ENCODE data around the gene LTA4H.
"Not testable (repeated sequence)": the region's sequence is repeated elsewhere in the genome, so short reads cannot be mapped to it uniquely, and the experiment has no call there.

Gene LTA4H

DNA sequence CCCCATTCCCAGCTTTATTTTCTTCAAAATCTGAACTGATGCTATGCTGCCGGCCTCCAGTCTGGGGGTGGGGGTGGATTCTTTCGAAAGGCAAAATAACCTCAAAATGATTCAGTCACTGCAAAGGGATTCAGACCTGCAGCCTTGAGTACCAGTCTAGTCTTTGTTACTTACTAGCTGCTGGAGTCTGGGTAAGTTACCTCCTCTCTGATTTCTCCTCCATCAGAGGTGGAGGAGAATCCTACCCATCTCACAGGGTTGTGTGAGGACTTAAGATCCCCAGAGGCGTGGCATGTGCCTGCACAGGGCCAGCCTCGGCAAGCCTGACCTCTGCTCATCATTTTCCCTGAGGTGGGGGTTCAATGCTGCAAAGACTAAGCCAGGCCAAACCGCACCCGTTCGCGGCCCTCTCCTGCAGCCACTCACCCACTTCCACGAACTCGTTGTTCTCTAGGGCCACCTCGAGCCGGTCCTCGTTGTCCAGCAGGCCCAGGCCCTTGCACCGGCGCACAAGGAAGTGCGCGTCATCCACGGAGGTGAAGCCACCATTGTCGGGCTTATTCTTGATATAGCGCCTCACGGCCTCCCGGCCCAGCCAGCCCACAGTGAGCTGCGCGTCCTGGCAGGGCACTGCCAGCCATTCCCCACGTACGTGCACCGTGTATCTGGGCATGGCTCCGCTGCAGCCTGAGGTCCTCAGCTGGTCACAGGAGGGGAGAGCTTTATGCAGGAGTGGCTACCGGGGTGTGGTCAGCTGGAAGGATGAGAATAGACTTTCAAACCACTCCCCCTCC is 40.0 kb downstream of the LTA4H start:
- in situ Hi-C loops (cut with HindIII; ENCODE audit: low sequenced_read_pairs), result no loop called here

DNA sequence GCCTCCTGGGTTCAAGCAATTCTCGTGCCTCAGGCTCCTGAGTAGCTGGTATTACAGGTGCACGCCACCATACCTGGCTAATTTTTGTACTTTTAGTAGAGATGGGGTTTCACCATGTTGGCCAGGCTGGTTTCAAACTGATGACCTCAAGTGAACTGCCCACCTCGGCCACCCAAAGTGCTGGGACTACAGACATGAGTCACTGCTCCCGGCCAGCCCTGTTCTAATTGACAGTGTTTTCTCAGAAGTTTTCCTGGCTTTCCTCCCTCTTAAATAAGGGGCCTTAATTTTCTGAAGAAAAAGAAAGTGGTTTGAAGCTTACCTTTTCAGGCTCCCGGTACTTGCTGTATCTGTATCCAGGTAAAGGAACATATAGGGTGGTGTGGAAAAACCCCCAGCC is 40.9 kb downstream of the LTA4H start:
- in situ Hi-C loops (cut with HindIII; ENCODE audit: low sequenced_read_pairs), result no loop called here

DNA sequence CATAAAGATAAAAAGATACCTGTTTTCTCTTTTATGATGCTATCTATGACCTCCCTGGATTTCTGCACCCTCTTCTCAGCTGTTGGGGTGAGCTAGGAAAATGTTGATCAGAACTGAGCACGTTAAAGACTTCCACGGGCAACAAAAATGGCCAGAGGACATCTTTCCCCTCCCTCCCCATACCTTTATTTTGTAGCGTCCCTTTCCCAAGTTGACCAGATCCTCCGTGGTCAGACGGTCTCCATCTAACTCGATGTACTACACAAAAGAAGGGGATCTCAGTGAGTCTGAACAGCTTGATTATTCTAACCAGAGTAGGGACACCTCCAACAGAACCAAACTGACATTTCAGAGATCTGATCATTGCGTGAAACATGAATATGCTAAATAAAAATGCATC is 41.5 kb downstream of the LTA4H start:
- in situ Hi-C loops (cut with HindIII; ENCODE audit: low sequenced_read_pairs), result no loop called here

DNA sequence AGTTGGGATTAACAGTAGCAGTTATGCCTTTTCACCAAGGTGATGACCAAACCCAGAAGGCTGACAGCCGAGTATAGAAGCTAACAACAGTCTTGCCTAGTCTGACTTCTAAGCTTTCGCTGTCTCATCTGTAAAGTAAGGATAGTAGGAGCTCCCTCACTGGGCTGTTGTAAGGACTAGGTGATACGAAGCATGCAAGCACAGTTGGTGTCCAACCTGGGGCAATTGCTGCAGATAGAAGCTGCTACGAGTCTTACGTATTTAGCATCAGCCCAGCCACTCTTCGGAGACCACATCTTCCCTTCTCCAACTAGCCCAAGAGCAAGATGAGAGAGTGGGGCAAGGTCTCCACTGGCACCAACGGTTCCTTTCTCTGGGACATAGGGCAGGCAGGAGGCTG is 45.3 kb downstream of the LTA4H start:
- in situ Hi-C loops (cut with HindIII; ENCODE audit: low sequenced_read_pairs), result no loop called here

DNA sequence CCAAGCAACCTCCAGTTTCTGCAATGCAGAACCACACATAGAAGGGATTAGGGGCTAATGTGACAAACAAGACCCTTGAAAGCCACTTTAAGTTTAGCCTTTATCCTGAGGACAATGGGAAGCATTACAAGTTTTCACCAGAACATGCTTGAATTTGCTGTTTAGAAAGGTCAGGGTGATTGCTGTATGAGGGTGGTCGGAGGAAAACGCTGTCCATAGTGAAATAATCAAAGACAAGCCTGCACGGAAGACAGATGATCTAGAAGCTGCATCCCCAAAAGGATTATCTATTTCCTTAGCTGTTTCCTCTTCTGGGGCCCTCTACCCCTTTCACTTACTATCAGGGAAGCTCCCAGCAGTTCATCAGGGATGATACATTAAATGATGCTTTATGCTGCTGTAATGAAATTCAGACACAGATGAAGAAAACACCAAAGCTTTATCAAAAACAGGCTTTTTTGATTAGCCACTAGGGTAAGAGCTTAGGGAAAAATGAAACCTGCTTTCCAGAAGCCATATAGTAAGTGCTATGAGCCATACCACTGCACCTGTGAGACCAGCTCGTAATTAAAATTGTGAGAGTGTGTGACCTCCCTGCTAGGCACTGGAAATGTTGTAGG is 45.8 kb downstream of the LTA4H start:
- in situ Hi-C loops (cut with HindIII; ENCODE audit: low sequenced_read_pairs), result no loop called here

DNA sequence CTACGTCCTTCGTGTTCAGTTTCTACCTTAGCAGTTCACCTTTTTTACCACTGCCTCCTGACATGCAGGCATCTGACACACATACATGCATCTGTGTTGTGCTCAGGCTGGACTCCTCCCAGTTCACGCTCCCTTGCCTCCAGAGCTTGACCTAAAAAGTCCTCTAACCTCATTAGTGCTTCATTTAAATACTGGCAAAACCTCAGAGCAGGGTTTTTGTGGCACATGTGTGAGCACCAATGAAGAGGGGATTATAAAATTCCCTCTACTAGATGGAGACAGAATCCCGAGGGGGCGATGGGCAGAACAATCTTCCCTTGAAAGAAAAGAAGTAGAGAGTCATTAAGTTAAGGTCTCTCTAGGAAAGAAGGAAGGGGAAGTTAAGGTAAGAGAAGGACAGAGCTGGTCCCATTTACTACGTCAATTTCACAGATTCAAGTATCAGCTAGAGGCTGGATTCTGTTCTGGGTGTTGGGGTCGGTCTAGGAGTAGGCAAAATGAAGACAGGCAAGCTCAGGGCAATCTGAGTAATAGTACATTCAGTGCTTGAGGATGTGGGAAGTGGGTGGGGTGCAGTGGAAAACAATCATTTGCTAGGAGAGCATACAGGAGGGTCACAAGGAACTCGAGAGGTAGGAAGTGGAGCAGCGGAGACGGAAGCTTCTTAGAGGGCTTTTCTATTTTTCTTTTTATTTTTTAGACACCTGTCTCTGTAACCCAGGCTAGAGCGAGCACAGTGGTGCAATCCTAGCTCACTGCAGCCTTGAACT is 46.7 kb downstream of the LTA4H start:
- in situ Hi-C loops (cut with HindIII; ENCODE audit: low sequenced_read_pairs), result no loop called here

DNA sequence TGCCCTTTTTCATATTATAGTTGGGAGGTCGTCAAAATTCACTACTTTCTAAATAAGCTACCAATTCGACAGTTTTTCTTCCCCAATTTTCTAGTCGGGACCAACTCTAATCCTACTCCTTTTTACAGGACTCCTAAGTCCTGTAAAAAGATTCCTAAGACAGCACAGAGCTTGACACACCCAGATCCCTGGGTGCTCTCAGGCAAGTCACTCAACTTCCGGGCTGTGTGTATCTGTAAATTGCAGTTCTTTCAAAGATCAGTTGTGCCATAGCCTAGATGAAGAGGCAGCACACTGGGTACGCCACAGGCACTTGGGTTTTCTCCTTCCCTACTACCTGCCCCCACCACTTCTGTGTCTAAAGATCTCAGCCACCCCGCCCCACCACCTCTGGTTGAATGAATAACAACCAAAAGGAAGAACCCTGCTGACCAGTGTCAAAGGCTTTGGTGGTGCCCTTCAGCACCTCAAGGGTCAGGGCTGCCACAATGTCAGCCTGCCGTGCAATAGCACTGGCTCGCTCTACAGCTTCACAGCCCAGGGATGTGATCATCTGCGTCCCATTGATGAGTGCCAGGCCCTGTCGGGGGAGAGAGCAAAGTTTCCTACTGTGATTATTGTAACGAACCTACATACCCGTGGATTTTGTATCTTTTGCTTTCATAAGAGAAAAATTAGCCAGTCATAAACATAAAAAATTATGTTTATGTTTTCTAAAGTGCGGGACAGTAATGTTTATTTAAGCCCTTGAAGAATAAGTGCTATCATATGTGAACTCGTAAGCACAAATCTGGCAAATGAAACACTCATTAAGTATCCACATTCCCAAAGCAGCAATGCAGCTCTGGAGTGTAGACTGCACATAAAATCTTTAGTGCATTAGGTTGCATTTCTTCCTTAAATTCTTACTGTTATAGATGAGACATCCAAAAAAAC is 48.5 kb downstream of the LTA4H start:
- in situ Hi-C loops (cut with HindIII; ENCODE audit: low sequenced_read_pairs), result no loop called here

DNA sequence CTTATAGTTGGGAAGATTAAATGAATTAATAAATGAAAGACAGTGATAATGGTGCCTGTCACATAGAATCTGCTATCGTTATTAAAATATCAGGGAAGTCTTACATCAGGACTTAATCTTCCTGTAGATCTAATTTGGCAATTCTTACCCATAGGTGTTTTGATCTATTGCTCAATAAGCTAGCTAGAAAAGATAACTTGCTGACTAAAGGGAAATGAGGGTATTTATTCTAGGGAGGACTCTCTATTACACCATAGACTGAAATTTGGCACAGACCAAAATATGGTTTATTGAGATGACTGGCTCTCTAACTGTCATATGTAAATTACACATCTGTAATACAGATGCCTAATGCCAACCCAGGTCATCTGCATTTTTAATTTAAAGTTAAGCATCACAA is 50.7 kb downstream of the LTA4H start:
- in situ Hi-C loops (cut with HindIII; ENCODE audit: low sequenced_read_pairs), result no loop called here

DNA sequence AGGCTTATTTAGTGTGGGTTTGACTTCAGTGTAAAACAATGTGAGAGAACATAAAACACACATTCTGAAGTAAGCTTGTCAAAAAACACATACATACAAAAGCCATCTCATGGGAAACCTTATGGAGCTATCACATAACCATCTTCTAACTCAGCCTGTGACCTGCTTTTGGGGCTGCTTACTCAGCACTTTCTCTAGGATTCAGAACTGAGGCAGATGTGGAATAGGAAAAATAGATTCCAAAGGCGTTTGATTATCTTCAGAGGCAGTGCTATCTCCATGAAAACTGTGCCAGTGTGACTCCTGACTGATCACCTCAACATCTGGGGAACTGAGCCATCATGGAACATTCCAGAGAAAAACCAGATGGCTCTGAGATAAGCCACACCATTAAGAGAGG is 52.8 kb downstream of the LTA4H start:
- in situ Hi-C loops (cut with HindIII; ENCODE audit: low sequenced_read_pairs), result no loop called here

DNA sequence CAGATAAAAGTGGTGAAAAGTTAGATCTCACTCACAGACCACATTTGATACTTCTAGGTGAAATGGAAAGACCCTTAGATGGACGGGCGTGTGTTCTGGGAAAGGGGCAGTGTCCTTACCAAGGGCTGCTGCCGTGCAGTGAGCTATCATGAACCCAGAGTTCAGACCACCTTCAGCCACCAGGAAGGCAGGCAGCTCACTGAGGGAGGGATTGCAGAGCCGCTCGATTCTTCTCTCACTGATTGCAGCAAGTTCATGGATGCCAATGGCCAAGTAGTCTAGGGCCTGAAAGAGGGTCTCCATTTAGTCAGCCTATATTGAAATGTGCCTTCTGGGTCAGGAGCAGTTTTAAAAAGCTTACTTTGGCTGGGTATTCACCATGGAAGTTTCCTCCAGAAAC is 55.0 kb downstream of the LTA4H start:
- in situ Hi-C loops (cut with HindIII; ENCODE audit: low sequenced_read_pairs), result no loop called here

DNA sequence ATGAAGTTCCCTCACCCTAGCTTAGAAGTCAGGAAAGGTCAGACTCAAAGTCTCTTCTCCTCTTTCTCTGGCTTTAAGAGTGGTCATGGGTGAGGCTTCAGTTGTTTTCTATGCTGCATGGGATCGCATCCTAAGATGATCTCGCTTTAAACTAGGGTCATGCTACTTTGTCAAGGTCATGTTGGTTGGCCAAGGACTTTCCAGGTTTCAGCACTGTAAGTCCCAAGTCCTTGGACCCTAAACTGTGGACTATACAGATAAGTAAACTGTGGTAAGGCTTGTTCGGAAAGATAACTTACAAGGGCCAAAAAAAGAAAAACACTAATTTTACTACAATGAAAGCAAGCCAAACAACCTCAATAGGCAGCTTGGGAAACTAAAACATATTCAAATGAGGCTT is 56.6 kb downstream of the LTA4H start:
- in situ Hi-C loops (cut with HindIII; ENCODE audit: low sequenced_read_pairs), result no loop called here

DNA sequence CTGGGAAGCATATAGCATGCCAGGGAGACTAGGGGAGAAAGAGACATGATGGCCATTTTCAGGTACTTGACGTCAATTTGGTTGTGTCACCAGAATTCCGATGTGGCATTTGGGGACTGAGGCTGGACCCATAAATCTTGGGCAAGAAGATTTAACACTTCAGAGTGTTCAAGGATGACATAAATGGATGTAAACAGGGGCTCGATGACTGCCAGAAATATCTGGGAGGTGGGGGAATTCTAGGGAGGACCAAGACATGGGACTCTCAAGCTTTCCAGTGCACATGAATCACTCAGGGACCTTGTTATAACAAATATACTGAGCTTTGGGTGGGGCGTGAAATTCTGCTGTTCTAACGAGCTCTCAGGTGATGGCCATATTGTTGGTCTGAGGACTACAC is 57.0 kb downstream of the LTA4H start:
- in situ Hi-C loops (cut with HindIII; ENCODE audit: low sequenced_read_pairs), result no loop called here

DNA sequence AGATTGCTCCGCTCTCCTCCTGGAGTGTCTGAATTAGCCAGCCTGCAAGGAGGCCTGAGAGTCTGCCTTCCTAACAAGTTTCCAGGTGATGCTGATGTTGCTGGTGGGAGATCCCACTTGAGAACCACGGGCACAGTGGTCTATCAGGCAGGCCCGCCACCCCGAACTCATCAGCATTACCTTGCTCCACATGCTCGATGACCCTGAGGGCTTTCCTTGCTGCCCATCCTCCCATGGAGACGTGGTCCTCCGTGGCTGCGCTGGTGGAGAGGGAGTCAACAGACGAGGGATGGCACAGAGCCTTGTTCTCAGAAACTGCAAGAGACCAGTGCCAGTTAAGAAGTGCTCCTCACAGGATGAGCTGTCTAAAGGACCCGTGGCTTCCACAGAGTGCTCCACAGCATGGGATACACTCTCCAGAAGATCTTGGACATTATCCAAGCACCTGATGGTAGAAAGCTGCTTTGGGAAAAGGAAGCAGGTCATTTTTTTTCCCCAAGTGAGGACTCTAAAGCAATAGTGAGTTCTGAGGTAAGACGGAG is 57.6 kb downstream of the LTA4H start:
- in situ Hi-C loops (cut with HindIII; ENCODE audit: low sequenced_read_pairs), result no loop called here

DNA sequence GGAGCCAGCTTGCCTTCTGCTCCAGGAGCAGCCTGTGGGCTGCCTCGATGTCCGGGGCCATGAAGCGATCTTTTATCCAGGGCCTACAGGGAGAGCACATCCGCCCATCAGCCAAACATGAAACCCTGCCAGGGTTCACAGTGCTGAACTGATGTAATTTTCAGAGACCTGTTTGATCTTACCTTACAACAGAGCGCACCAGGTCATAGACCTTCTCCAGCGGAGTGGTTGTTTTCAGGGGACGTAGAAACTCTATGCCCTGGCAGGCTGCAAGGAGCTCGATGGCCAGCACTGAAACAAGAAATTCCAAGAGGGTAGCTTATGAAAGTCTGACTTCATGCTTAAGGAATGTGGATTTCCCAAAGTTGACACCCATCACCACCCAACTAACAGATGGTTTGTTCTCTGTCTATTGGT is 59.0 kb downstream of the LTA4H start:
- in situ Hi-C loops (cut with HindIII; ENCODE audit: low sequenced_read_pairs), result no loop called here

DNA sequence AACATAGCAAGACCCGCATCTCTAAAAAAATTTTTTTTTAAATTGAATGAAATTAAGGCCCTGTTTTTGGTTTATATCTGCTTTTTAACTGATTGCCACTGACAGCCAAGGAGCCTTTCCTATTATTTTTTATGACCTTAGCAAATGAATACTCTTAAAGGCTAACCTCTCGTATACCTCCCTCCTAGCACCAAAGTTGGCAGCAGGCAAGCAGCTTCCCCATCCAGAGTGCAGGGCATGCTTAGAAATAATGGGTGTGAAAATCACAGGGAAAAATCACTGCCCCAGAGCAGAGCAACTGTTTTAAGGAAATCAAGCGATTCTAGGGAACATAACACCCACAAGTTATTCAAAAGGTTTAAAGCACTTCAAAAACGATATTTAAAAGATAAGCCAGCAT is 59.9 kb downstream of the LTA4H start:
- in situ Hi-C loops (cut with HindIII; ENCODE audit: low sequenced_read_pairs), result no loop called here

DNA sequence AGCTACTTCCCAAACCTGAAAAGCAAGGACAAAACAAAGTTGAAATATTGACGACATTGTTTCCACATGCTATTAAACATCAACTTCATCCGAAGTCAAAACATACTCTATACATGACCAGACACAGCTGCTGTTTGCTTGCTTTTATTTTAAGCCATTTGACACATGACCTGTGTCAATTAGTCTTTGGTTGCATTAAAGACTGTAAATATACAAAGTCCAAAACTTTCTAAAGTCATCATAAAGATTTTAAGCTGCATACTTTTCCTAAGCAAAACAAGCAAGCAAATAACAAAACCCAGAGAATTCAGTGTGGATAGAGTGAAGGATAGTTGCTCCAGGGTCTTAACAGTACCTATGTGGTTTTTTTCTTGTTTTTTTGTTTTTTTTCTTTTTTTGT is 61.0 kb downstream of the LTA4H start:
- in situ Hi-C loops (cut with HindIII; ENCODE audit: low sequenced_read_pairs), result no loop called here

DNA sequence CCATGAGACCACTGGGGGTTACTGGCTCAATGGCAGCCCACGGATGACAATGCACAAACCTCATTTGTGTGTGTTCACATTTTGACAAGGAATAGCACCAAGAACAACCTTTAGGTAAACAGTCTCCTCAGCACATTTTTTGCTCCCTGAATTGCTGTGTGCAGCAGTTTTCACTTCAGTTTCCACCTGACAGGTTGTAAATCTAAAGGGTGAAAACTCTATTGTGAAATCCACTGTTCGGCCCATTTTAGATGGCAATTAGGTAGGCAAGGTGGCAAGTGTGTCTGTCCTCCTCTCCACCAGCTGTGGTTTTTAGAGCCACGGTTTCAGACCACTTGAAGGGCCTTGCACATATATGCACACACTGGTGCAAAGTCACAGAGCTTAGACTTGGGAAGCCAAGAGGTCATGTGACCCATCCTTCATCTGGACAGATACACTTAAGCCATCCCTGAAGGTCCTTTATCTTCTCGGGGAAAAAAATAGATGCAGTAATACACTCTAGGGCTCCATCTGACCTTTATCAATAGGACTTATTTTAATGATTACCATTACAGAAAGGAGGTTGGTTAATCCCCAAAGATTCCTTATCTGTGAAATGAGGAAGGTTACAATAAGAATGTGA is 62.4 kb downstream of the LTA4H start:
- in situ Hi-C loops (cut with HindIII; ENCODE audit: low sequenced_read_pairs), result no loop called here

DNA sequence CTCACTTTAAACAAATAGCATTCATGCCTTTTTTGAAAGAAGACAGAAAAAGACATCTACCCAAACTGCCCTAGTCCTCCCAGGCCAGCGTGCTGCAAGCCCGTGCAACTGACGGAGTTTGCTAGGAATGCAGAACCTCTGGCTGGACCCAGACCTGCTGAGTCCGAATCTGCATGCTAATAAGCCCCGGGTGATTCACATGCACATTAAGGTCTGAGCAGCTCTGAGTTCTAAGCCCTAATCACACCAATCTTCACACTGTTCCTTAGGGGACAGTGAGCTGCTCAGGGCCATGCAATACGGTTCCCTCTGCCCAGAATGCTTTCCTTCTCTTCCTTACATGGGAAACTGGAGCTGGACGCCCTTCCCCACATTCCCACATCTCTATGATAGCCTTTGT is 64.5 kb downstream of the LTA4H start:
- in situ Hi-C loops (cut with HindIII; ENCODE audit: low sequenced_read_pairs), result no loop called here

DNA sequence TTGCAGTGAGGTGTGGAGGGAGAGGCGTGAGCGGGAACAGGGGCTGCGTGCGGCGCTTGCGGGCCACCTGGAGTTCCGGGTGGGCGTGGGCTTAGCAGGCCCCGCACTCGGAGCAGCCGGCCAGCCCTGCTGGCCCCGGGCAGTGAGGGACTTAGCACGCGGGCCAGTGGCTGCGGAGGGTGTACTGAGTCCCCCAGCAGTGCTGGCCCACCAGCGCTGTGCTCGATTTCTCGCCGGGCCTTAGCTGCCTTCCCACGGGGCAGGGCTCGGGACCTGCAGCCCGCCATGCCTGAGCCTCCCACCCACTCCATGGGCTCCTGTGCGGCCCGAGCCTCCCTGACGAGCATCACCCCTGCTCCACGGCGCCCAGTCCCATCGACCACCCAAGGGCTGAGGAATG is 66.3 kb downstream of the LTA4H start:
- in situ Hi-C loops (cut with HindIII; ENCODE audit: low sequenced_read_pairs), result not testable (repeated sequence)

DNA sequence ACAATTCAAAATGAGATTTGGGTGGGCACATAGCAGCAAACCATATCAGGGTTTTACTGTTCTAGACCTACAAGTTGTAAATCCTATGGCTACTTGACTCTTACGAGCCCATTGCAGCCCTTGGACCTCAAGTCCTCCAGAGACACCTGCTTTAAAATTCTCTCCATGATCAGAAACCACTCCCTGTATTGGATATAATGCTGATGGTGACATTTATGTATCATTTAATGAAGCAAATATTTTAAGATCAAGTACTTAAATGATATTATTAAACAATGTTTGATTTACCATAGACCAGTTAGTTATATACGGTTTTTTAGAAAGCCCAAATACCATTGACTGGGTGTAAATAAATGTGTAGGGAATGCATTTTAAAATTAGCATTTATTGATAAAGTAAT is 68.1 kb downstream of the LTA4H start:
- in situ Hi-C loops (cut with HindIII; ENCODE audit: low sequenced_read_pairs), result no loop called here

Measured in DLD1 (cell line).